ENCODE results near the gene KCNB1.

- TF ChIP-seq CTCF (conservative IDR thresholded peaks at IDR 0.05 in 1 of 2, IDR thresholded peaks at IDR 0.05 in 1 of 2; ENCODE audit: low read depth in 1 of 2, low read length in 2 of 2) (no peak), EZH2 (IDR thresholded peaks at IDR 0.05; ENCODE audit: low read length, missing control alignments) (no peak)
These were observed 87.3 kb downstream of the KCNB1 start for GRCh38 chr20:49395183-49395582.

Measured in fibroblast of lung (primary cell).